GM23338 (cell line): ENCODE data around the gene TMEM14B. TPM values are rescaled to one million over a fixed set of nuclear protein-coding genes. Genes with fewer than 3 reads are reported as not detected.

Experiments
- ATAC-seq: fragments of 200-7000 bp; cut with Tn5 transposase; 3 replicates; pipeline ENCODE4 v1.9.1; 2020
- DNase-seq: peaks from one replicate; pipeline ENCODE4 v3.0.0-alpha.2; 2015; ENCODE audit warnings: low spot score
- H2AFZ ChIP-seq: fragments of 200-600 bp; sonication (generic); 2 replicates; pipeline ENCODE4 v1.8.0; 2016; ENCODE audit warnings: antibody characterized with exemption, mild to moderate bottlenecking, moderate library complexity
- H3F3A ChIP-seq: fragments of 200-600 bp; sonication (generic); replicated peaks from 2 replicates; pipeline ENCODE4 v1.8.0; 2017; ENCODE audit warnings: antibody characterized with exemption, mixed run types, low read depth
- H3K27ac ChIP-seq: fragments of 200-600 bp; sonication (generic); 2 replicates; pipeline ENCODE4 v1.6.1; 2016; ENCODE audit warnings: low read depth
- H3K27me3 ChIP-seq: fragments of 200-600 bp; sonication (generic); 2 replicates; pipeline ENCODE4 v1.8.0; 2016; ENCODE audit warnings: mild to moderate bottlenecking, mixed run types, moderate library complexity; ENCODE audit not compliant: insufficient read depth
- H3K36me3 ChIP-seq: fragments of 200-600 bp; sonication (generic); 2 replicates; pipeline ENCODE4 v1.8.0; 2016; ENCODE audit warnings: mild to moderate bottlenecking; ENCODE audit not compliant: insufficient read depth
- H3K4me1 ChIP-seq: fragments of 200-600 bp; sonication (generic); 2 replicates; pipeline ENCODE4 v1.8.0; 2016; ENCODE audit warnings: mild to moderate bottlenecking, moderate library complexity; ENCODE audit not compliant: insufficient read depth
- H3K4me2 ChIP-seq: fragments of 200-600 bp; sonication (generic); 2 replicates; pipeline ENCODE4 v1.7.1; 2017; ENCODE audit warnings: mixed run types
- H3K4me3 ChIP-seq: fragments of 200-600 bp; sonication (generic); 2 replicates; pipeline ENCODE4 v1.6.1; 2016; ENCODE audit warnings: mixed run types
- H3K79me2 ChIP-seq: fragments of 200-600 bp; sonication (generic); replicated peaks from 2 replicates; pipeline ENCODE4 v1.8.0; 2017; ENCODE audit warnings: mild to moderate bottlenecking; ENCODE audit not compliant: insufficient read depth
- H3K9me2 ChIP-seq: fragments of 200-600 bp; sonication (generic); 2 replicates; pipeline ENCODE4 v1.8.0; 2017; ENCODE audit not compliant: insufficient read depth
- H4K20me1 ChIP-seq: fragments of 200-600 bp; sonication (generic); replicated peaks from 2 replicates; pipeline ENCODE4 v1.8.0; 2017; ENCODE audit warnings: mild to moderate bottlenecking; ENCODE audit not compliant: insufficient read depth
- H3K27ac Mint-ChIP-seq: 2 replicates; pipeline ENCODE4 v1.8.0; 2020; ENCODE audit warnings: inconsistent platforms, mild to moderate bottlenecking, moderate library complexity, mixed read lengths
- H3K27me3 Mint-ChIP-seq: 3 replicates; pipeline ENCODE4 v1.8.0; 2022; ENCODE audit warnings: low read depth, mild to moderate bottlenecking, moderate library complexity, mixed read lengths, inconsistent platforms; ENCODE audit not compliant: insufficient read depth, poor library complexity
- H3K36me3 Mint-ChIP-seq: 3 replicates; pipeline ENCODE4 v1.8.0; 2021; ENCODE audit warnings: low read depth, mild to moderate bottlenecking, inconsistent platforms, moderate library complexity, mixed read lengths
- H3K4me1 Mint-ChIP-seq: 3 replicates; pipeline ENCODE4 v1.8.0; 2020; ENCODE audit warnings: mild to moderate bottlenecking, inconsistent platforms, mixed read lengths
- H3K4me3 Mint-ChIP-seq: 3 replicates; pipeline ENCODE4 v1.8.0; 2021; ENCODE audit warnings: moderate library complexity, mild to moderate bottlenecking, inconsistent platforms, mixed read lengths
- H3K9me3 Mint-ChIP-seq: 3 replicates; pipeline ENCODE4 v1.8.0; 2020; ENCODE audit warnings: moderate library complexity, mild to moderate bottlenecking, inconsistent platforms, mixed read lengths
- CREB1 ChIP-seq: fragments of 250-450 bp; sonication (Bioruptor Pico); IDR thresholded peaks from 2 replicates; pipeline ENCODE4 v1.5.0; 2020; ENCODE audit warnings: low read depth, mild to moderate bottlenecking, moderate library complexity
- EZH2 ChIP-seq: fragments of 200-600 bp; sonication (generic); IDR thresholded peaks from one replicate; pipeline ENCODE4 v1.8.0; 2017; ENCODE audit warnings: antibody characterized with exemption, mild to moderate bottlenecking, low read depth; ENCODE audit not compliant: unreplicated experiment
- EZH2phosphoT487 ChIP-seq: fragments of 200-600 bp; sonication (generic); IDR thresholded peaks from one replicate; pipeline ENCODE4 v1.8.1; 2018; ENCODE audit warnings: antibody characterized with exemption; ENCODE audit not compliant: unreplicated experiment
- JUNB ChIP-seq: IDR thresholded peaks from one replicate; pipeline ENCODE4 v1.6.1; 2016; ENCODE audit warnings: antibody characterized with exemption; ENCODE audit not compliant: unreplicated experiment
- NANOG ChIP-seq: IDR thresholded peaks from 2 replicates; pipeline ENCODE4 v1.6.1; 2016; ENCODE audit warnings: antibody characterized with exemption, borderline replicate concordance
- POLR2AphosphoS5 ChIP-seq: IDR thresholded peaks from 2 replicates; pipeline ENCODE4 v1.6.1; 2016; ENCODE audit warnings: antibody characterized with exemption, low read depth
- STAT1 ChIP-seq: IDR thresholded peaks from one replicate; pipeline ENCODE4 v1.6.1; 2016; ENCODE audit warnings: antibody characterized with exemption; ENCODE audit not compliant: unreplicated experiment
- ZNF114 ChIP-seq: fragments of 250-450 bp; sonication (Bioruptor Pico); IDR thresholded peaks from 2 replicates; pipeline ENCODE4 v1.5.0; 2020; ENCODE audit warnings: mild to moderate bottlenecking, moderate library complexity
- ZNF331 ChIP-seq: fragments of 250-450 bp; sonication (Bioruptor Pico); IDR thresholded peaks from 2 replicates; pipeline ENCODE4 v1.5.0; 2020; ENCODE audit warnings: low read depth, mild to moderate bottlenecking, moderate library complexity
- polyA plus RNA-seq: library from polyadenylated mRNA; unstranded; fragments of >200 nt; fragmentation: Nextera tagmentation; extraction: Ambion mirVana; gene quantifications from 2 replicates; pipeline ENCODE4 v1.2.1, GENCODE V29; 2016
- total RNA-seq: library from RNA; depleted of rRNA; stranded (reverse); fragments of >200 nt; shearing (Covaris generic); gene quantifications from 2 replicates; pipeline ENCODE4 v1.2.3, GENCODE V29; 2014
- TF ChIP-seq, protein P1 (sequence below): fragments of 250-450 bp; sonication (Bioruptor Pico); IDR thresholded peaks from 2 replicates; pipeline ENCODE4 v1.5.0; 2020; ENCODE audit warnings: mild to moderate bottlenecking, moderate library complexity
- TF ChIP-seq, protein P2 (sequence below), 2 experiments: fragments of 200-600 bp in 1 of 2; sonication (generic) in 1 of 2; conservative IDR thresholded peaks; 2 replicates each; pipeline versions ENCODE4 v1.5.1 to v1.6.1; 2016 to 2017; ENCODE audit warnings: antibody characterized with exemption in 2 of 2, low read depth in 2 of 2, mild to moderate bottlenecking in 2 of 2, moderate library complexity in 1 of 2
- TF ChIP-seq, protein P3 (sequence below): IDR thresholded peaks from 2 replicates; pipeline ENCODE4 v1.6.1; 2016; ENCODE audit warnings: antibody characterized with exemption
- TF ChIP-seq, protein P4 (sequence below): IDR thresholded peaks from one replicate; pipeline ENCODE4 v1.6.1; 2018; ENCODE audit warnings: antibody characterized with exemption; ENCODE audit not compliant: unreplicated experiment

Gene TMEM14B
- total and polyA plus RNA-seq, 2 experiments from 2014 or later, result 104 to 210 TPM

DNA sequence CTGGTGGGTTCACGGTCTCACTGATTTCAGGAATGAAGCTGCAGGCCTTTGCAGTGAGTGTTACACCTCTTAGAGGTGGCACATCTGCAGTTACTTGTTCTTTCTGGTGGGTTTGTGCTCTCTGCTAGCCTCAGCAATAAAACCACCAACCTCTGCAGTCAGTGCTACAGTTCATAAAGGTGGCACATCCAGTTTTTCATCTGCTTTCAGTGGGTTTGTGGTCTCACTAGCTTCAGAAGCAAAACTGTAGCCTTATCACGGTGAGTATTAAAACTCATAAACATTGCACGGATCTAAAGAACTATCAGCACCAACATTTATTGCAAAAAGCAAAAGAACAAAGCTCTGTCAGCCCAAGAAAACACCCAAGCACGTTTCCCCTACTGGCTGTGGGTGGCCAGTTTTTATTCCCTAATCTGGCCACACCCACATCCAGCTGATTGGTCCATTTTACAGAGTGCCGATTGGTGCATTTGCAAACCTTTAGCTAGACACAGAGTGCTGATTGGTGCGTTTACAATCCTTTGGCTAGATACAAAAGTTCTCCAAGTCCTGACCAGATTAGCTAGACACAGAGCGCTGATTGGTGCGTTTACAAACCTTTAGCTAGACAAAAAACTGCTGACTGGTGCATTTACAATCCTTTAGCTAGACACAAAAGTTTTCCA, 28.2 kb upstream of the TMEM14B start:
- no peak for ATAC-seq
- peaks cover 12% of the 10 kb centered on the region for H3K79me2 ChIP-seq
- no peak overlapping the region for H3K27ac ChIP-seq
- H3F3A ChIP-seq, result peaks cover 23% of the 10 kb centered on the region
- H3K27me3 Mint-ChIP-seq, result peaks cover 13% of the 10 kb centered on the region
- no peak overlapping the region for H3K4me3 Mint-ChIP-seq
- peaks cover 34% of the 10 kb centered on the region for H3K9me3 Mint-ChIP-seq
- no peak for DNase-seq
- no peak overlapping the region for H2AFZ ChIP-seq
- no peaks in the 10 kb centered on the region for H3K9me2 ChIP-seq
- no peak for TF ChIP-seq EZH2
- no peak for TF ChIP-seq NANOG
- no peak for TF ChIP-seq JUNB
- TF ChIP-seq, protein P1, sequence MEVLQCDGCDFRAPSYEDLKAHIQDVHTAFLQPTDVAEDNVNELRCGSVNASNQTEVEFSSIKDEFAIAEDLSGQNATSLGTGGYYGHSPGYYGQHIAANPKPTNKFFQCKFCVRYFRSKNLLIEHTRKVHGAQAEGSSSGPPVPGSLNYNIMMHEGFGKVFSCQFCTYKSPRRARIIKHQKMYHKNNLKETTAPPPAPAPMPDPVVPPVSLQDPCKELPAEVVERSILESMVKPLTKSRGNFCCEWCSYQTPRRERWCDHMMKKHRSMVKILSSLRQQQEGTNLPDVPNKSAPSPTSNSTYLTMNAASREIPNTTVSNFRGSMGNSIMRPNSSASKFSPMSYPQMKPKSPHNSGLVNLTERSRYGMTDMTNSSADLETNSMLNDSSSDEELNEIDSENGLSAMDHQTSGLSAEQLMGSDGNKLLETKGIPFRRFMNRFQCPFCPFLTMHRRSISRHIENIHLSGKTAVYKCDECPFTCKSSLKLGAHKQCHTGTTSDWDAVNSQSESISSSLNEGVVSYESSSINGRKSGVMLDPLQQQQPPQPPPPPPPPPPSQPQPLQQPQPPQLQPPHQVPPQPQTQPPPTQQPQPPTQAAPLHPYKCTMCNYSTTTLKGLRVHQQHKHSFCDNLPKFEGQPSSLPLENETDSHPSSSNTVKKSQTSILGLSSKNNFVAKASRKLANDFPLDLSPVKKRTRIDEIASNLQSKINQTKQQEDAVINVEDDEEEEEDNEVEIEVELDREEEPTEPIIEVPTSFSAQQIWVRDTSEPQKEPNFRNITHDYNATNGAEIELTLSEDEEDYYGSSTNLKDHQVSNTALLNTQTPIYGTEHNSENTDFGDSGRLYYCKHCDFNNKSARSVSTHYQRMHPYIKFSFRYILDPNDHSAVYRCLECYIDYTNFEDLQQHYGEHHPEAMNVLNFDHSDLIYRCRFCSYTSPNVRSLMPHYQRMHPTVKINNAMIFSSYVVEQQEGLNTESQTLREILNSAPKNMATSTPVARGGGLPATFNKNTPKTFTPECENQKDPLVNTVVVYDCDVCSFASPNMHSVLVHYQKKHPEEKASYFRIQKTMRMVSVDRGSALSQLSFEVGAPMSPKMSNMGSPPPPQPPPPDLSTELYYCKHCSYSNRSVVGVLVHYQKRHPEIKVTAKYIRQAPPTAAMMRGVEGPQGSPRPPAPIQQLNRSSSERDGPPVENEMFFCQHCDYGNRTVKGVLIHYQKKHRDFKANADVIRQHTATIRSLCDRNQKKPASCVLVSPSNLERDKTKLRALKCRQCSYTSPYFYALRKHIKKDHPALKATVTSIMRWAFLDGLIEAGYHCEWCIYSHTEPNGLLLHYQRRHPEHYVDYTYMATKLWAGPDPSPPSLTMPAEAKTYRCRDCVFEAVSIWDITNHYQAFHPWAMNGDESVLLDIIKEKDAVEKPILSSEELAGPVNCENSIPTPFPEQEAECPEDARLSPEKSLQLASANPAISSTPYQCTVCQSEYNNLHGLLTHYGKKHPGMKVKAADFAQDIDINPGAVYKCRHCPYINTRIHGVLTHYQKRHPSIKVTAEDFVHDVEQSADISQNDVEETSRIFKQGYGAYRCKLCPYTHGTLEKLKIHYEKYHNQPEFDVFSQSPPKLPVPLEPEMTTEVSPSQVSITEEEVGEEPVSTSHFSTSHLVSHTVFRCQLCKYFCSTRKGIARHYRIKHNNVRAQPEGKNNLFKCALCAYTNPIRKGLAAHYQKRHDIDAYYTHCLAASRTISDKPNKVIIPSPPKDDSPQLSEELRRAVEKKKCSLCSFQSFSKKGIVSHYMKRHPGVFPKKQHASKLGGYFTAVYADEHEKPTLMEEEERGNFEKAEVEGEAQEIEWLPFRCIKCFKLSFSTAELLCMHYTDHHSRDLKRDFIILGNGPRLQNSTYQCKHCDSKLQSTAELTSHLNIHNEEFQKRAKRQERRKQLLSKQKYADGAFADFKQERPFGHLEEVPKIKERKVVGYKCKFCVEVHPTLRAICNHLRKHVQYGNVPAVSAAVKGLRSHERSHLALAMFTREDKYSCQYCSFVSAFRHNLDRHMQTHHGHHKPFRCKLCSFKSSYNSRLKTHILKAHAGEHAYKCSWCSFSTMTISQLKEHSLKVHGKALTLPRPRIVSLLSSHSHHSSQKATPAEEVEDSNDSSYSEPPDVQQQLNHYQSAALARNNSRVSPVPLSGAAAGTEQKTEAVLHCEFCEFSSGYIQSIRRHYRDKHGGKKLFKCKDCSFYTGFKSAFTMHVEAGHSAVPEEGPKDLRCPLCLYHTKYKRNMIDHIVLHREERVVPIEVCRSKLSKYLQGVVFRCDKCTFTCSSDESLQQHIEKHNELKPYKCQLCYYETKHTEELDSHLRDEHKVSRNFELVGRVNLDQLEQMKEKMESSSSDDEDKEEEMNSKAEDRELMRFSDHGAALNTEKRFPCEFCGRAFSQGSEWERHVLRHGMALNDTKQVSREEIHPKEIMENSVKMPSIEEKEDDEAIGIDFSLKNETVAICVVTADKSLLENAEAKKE (CRISPR knock-in tag), result no peak
- TF ChIP-seq STAT1, result no peak
- TF ChIP-seq POLR2AphosphoS5, result no peak
- TF ChIP-seq CREB1 (CRISPR knock-in tag), result no peak
- TF ChIP-seq ZNF114, result no peak
- TF ChIP-seq, protein P2, sequence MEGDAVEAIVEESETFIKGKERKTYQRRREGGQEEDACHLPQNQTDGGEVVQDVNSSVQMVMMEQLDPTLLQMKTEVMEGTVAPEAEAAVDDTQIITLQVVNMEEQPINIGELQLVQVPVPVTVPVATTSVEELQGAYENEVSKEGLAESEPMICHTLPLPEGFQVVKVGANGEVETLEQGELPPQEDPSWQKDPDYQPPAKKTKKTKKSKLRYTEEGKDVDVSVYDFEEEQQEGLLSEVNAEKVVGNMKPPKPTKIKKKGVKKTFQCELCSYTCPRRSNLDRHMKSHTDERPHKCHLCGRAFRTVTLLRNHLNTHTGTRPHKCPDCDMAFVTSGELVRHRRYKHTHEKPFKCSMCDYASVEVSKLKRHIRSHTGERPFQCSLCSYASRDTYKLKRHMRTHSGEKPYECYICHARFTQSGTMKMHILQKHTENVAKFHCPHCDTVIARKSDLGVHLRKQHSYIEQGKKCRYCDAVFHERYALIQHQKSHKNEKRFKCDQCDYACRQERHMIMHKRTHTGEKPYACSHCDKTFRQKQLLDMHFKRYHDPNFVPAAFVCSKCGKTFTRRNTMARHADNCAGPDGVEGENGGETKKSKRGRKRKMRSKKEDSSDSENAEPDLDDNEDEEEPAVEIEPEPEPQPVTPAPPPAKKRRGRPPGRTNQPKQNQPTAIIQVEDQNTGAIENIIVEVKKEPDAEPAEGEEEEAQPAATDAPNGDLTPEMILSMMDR (conservative IDR thresholded peaks at IDR 0.05; ENCODE audit: low read depth in 2 of 2), result no peak
- no peak for TF ChIP-seq EZH2phosphoT487
- TF ChIP-seq, protein P3, sequence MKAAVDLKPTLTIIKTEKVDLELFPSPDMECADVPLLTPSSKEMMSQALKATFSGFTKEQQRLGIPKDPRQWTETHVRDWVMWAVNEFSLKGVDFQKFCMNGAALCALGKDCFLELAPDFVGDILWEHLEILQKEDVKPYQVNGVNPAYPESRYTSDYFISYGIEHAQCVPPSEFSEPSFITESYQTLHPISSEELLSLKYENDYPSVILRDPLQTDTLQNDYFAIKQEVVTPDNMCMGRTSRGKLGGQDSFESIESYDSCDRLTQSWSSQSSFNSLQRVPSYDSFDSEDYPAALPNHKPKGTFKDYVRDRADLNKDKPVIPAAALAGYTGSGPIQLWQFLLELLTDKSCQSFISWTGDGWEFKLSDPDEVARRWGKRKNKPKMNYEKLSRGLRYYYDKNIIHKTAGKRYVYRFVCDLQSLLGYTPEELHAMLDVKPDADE, result no peak
- TF ChIP-seq, protein P4, sequence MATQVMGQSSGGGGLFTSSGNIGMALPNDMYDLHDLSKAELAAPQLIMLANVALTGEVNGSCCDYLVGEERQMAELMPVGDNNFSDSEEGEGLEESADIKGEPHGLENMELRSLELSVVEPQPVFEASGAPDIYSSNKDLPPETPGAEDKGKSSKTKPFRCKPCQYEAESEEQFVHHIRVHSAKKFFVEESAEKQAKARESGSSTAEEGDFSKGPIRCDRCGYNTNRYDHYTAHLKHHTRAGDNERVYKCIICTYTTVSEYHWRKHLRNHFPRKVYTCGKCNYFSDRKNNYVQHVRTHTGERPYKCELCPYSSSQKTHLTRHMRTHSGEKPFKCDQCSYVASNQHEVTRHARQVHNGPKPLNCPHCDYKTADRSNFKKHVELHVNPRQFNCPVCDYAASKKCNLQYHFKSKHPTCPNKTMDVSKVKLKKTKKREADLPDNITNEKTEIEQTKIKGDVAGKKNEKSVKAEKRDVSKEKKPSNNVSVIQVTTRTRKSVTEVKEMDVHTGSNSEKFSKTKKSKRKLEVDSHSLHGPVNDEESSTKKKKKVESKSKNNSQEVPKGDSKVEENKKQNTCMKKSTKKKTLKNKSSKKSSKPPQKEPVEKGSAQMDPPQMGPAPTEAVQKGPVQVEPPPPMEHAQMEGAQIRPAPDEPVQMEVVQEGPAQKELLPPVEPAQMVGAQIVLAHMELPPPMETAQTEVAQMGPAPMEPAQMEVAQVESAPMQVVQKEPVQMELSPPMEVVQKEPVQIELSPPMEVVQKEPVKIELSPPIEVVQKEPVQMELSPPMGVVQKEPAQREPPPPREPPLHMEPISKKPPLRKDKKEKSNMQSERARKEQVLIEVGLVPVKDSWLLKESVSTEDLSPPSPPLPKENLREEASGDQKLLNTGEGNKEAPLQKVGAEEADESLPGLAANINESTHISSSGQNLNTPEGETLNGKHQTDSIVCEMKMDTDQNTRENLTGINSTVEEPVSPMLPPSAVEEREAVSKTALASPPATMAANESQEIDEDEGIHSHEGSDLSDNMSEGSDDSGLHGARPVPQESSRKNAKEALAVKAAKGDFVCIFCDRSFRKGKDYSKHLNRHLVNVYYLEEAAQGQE, result no peak
- no peak for TF ChIP-seq ZNF331 (CRISPR knock-in tag)
- no peak overlapping the region for H3K4me3 ChIP-seq
- no peaks in the 10 kb centered on the region for H3K27me3 ChIP-seq
- H3K4me1 Mint-ChIP-seq, result peaks cover 19% of the 10 kb centered on the region
- H3K4me1 ChIP-seq, result peaks cover 16% of the 10 kb centered on the region
- no peak overlapping the region for H3K27ac Mint-ChIP-seq
- H3K36me3 ChIP-seq, result peaks cover 5% of the 10 kb centered on the region; the same call in 1 of the 2 replicates
- no peaks in the 10 kb centered on the region for H4K20me1 ChIP-seq
- H3K36me3 Mint-ChIP-seq, result peaks cover 33% of the 10 kb centered on the region
- H3K4me2 ChIP-seq, result no peak overlapping the region
